Activated T-cell treated with anti-CD3 and anti-CD28 coated beads for 4 hours (primary cell): ENCODE measurements around the gene WDR5.

Experiments used
- DNase-seq: peaks from one replicate; pipeline ENCODE4 v3.0.0-alpha.2; 2020

WDR5 gene

DNA sequence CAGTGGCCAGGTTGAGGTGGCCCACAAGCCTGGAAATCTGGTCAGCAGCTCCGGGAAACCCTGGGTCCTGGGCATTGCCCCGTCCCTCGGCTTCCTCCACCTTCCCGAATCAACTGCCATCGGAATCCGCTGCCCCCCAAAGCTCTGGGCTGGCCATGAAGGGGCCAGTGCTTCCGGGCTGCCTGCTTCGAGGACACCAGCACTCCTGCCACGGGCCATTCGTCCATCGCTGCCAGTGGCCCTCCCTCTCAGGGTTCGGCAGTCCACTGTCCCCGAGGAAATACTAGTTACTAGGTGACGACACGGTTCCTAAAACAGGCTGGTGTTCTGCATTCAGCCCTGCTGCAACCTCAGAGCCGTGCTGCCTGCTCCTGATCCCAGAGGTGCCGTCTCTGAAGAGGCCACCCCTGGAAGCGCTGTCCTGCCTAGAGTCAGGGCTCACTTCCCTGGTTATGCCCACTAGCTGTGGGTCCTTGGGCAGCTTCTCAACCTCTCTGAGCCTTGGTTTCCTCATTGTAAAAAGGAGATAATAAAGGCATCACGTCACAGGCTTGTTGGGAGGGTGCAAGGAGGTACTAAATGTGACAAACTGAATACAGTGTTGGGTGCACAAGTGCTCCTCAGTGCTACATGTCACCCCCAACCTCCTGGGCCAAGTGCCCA is 3.5 kb upstream of the WDR5 start:
- DNase-seq, result no peak

- DNase-seq, result no peak
These were observed 936 bp upstream of the WDR5 start for GRCh38 chr9:134134949-134135342.

DNA sequence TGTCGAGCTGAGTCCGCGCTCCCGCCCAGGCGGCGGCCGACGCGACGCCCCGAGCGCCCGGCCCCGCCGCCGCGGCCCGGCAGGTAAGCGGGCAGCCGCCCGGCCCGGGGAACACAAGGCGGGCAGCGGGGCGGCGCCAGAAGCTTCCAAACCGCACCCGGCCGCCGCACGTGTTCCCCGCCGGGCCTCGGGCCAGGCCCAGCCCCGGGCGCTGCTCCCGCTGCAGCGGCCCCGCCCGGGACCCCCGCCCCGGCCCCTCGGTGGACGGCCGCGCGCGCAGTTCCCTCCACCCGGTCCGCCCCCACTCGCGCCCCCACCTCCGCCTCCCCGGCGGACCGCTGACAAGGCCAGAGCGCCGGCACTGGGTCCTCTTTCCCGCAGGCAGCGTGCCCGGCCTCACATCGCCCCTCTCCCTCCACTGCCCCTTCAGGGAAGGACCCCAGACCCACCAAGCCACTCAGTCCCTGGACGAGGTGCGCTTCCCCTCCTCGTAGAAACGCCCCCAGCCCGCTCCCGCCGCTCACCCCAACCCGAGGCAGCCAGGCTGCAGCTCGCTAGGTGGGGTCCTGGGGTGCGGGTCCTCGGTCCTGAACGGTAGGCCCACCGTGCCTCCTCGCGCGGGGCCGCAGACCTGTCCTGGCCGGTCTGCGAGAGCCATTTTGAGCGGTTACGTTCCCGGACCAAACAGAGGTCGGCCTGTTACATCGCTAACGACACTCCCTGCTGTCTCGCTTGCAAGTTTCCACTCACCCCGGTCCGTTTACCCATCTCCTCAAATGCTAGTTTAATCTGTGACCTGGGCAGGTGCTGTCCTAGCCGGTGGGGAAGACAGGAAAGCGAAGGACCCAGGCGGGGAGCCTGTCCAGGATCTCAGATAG is 475 bp downstream of the WDR5 start:
- DNase-seq, result no peak

DNA sequence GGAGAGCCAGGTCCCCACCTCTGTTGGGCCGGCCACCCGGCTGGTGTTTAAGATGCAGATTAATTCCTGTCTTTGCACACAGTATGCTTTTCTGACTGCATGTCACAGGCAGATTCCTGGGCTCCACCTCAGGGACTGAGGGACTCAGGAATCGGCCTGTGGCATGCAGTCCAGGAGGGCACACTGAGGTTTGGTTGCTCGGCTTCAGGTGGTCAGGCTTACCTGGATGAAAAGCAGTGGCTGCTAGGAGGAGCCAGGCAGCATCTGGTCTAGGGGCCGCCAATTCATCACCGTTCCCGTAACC is 1.1 kb downstream of the WDR5 start:
- no peak for DNase-seq

DNA sequence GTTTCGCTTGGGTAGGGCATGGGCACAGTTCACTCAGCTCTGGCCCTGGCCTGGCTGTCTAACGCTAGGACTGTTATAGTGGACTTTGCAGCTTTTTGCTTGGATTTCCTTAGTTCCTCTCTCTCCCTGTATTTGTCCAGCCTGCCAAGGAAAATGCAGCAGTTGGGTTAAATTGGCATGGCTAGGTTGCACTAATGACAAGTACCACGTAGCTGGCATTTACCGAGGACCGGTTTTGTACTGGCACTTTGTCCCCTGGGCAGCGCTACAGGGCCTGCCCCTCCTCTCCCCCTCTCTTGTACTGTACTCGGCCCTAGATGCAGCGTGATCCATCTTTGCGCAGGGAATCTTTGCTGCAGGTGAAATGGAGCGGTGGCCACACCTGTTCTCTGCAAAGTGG is 2.4 kb downstream of the WDR5 start:
- DNase-seq, result no peak

GRCh38 chr9:134139081-134139480 is 3.2 kb downstream of the WDR5 start:
- no peak for DNase-seq

DNA sequence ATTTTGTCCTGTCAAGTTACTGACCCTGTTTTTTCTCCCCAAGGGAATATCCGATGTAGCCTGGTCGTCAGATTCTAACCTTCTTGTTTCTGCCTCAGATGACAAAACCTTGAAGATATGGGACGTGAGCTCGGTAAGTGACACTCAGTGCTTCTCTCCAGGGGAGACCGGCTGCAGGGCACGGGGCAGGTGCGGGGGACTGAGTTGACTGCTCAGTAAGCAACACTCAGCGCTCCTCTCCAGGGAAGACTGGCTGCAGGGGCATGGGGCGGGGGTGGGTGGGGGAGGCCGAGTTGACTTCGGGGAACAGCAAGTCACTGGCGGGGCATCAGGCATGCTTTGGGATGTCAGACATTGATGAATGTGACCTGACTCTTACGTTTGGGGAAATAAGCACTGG is 6.0 kb downstream of the WDR5 start:
- no peak for DNase-seq

- no peak for DNase-seq
These were observed 8.9 kb downstream of the WDR5 start for GRCh38 chr9:134144801-134145200.

- no peak for DNase-seq
These were observed 9.4 kb downstream of the WDR5 start for GRCh38 chr9:134145262-134145661.

- DNase-seq, result no peak
These were observed 11.1 kb downstream of the WDR5 start for GRCh38 chr9:134146774-134147493.

DNA sequence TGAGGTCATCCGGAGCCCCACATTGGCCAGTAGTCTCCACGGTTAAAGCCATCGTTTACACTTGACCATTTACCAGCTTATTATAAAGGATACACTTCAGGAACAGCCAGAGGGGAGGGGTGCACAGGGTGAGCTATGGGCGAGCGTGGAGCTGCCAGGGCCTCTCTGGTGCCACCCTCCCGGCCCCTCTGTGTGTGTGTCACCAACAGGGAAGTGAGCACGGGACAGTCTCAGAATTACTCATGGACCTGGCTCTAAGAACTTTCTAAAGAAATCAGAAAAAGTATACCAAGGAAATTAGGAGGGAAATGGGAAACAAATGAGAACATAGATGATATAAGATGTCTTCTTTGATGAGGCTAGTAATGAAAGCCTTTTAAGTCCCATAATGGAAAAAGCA is 13.5 kb downstream of the WDR5 start:
- no peak for DNase-seq

DNA sequence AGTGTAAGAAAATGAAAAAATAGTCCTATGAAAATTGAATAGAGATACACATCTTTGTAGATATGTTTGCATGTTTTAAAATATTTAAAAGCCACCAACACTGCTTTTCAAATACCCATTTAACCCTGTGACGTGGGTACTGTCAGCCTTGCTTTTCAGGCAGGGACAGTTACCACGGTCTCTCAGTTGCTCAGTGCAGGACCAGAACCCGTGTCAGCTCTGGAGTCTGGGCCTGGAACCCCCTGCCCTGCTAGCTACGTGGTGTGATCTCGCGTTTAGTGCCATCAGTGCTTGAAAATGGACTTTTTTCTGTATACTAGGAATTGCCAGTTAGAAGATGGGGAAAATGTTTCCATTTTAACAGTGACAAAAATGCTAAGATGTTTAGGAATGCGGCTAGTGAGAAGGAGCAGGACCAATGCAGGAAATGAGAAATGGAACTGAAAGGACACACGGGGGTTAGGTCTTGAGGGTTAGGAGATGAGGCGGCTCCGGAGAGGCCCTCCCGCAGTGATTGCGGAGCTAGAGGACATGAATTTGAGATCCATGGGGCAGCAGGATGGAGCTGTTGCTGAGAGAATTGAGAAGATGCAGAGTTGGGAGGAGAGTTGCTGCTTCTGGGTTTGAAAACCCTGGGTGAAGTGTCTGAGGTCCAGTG is 14.8 kb downstream of the WDR5 start:
- DNase-seq, result no peak

DNA sequence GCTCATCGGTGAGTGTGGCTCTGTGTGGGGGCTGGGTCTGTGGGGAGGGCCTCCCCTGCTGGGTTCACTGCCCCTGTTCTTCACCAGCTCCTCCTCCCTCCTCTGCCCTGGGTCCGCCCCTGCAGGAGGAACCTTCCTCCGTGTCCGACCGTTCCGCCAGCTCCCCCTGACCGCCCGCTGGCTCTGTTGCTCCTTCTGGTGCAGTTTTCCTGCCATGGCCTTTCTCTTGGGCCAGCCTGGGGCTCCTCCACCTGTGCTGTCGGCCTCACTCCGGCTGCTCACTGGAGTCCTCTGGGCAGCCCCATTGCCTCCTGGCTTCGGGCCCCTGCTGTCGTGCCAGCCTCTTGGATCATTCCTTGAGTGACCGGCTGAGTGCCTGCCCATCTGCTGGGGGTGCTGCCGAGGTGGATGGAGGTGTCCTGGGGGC is 16.2 kb downstream of the WDR5 start:
- DNase-seq, result no peak

- DNase-seq, result no peak
These were observed 16.6 kb downstream of the WDR5 start for GRCh38 chr9:134152488-134152887.

DNA sequence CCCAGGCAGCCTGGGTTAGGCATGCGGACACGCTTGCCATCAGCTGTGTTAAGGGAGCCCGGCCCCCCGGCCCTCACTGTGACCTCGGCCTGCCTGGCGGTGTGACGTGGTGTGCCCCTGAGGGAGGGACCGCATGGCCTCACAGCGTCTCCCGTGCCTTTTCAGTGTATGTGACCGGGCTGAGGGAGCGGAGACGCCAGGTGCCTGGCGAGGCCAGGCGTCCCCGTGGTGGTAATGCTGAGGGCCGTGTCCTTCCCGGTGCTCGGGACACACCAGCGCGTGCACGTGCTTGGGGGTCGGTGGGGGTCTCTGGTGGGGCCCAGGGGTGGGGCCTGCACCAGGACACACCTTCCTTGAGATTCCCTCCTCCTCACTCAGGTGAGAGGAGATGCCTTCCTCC is 17.6 kb downstream of the WDR5 start:
- no peak for DNase-seq

DNA sequence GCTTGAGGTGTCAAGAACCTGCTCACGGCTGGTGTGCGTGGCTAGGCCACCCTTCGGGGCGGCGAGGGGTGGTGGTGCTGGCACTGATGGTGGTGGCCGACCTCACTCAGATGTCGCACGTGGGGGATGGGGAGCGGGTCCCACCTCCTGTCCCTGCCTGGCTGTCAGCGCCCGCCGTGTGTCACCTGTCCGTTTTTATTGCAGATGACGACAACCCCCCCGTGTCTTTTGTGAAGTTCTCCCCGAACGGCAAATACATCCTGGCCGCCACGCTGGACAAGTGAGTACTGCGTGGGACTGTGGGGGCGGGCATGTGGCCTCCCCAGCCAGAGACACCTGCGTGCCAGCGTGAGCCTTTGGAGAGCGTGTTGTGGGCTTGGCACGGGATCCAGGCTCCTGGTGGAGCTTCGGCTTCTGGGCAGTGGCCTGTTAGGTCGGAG is 18.4 kb downstream of the WDR5 start:
- no peak for DNase-seq

GRCh38 chr9:134155812-134156377 is 20.0 kb downstream of the WDR5 start:
- no peak for DNase-seq

- no peak for DNase-seq
These were observed 20.9 kb downstream of the WDR5 start for GRCh38 chr9:134156564-134157377.

DNA sequence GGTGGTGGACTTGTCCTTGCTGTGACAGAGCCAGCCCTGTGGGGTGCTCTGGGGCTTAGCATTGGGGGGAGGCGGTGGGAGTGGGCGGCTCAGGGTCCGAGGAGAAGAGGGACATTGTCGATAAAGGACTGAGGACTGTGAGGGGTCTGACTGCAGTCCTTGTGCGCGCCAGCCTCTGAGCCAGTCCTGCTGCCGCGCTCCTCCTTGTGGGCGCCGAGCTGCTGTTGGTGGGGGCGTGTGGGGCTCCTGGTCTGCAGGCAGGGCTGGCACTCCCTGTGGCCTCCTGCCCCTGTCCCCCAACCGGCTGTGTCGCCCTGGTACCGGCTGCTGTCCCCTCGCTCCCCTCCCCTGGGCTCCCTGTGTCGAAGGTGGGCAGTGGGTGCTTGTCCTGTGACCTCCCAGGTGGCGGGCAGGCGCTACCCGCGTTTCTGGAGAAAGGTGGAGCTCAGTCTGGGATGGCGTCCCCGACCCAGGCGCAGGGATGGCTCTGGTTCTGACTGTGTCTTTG is 21.6 kb downstream of the WDR5 start:
- no peak for DNase-seq

- DNase-seq, result no peak
These were observed 22.4 kb downstream of the WDR5 start for GRCh38 chr9:134158242-134158641.

- no peak for DNase-seq
These were observed 23.0 kb downstream of the WDR5 start for GRCh38 chr9:134158753-134159392.
